K562 (cell line): ENCODE results near the gene TJAP1. TPM values are rescaled to one million over a fixed set of nuclear protein-coding genes. Genes with fewer than 3 reads are reported as not detected.

Experiments
- ATAC-seq: fragments of 200-7000 bp; cut with Tn5 transposase; 3 replicates; pipeline ENCODE4 v1.9.1; 2020; ENCODE audit warnings: moderate library complexity
- BruUV-seq: library from RNA; stranded (reverse); fragments of 400-500 nt; replicated peaks from 2 replicates; lab custom pipeline; 2021; lab: Mats Ljungman, UMichigan
- CTCF ChIA-PET: fragments of 300-600 bp; formaldehyde crosslinking; extraction: SDS; loops from one replicate; lab custom pipeline; 2021; ENCODE audit warnings: low intra/inter-chr PET ratio; lab: Yijun Ruan, JAX
- POLR2A ChIA-PET: fragments of 300-600, 350-650 bp; sonication (Branson Sonifier 250); formaldehyde crosslinking; extraction: SDS; loops from one replicate; lab custom pipeline; 2021; ENCODE audit warnings: antibody characterized with exemption, inconsistent platforms; lab: Yijun Ruan, JAX
- DNase-seq, 4 experiments: peaks; one replicate each; pipeline versions ENCODE4 v3.0.0 to v3.0.0-alpha.2; 2011 to 2018; ENCODE audit warnings: low spot score in 3 of 4, mixed read lengths in 3 of 4; ENCODE audit errors: extremely low read depth in 1 of 4
- FAIRE-seq: peaks from 2 replicates; lab custom pipeline; 2011; peaks lifted over from hg19 to GRCh38; lab: Jason Lieb, UNC
- H2AFZ ChIP-seq: 2 replicates; pipeline ENCODE4 v1.6.0; 2011; ENCODE audit warnings: low read depth, low read length, control low read depth, inconsistent platforms
- H3K27ac ChIP-seq: fragments of 200-600 bp; 3 replicates; pipeline ENCODE4 v1.8.0; 2011; ENCODE audit warnings: low read depth, mild to moderate bottlenecking, control low read depth, inconsistent platforms, low read length, moderate library complexity, mixed read lengths; ENCODE audit errors: extremely low read depth
- H3K27me3 ChIP-seq, 2 experiments: fragments of 300-600 bp in 1 of 2; 2 replicates in 1 of 2; 3 replicates in 1 of 2; pipeline versions ENCODE4 v1.6.0 to v1.8.0; 2011; ENCODE audit warnings: inconsistent platforms in 2 of 2, low read length in 2 of 2, mild to moderate bottlenecking in 1 of 2, mixed read lengths in 1 of 2, moderate library complexity in 1 of 2; ENCODE audit not compliant: control insufficient read depth in 2 of 2, insufficient read depth in 2 of 2
- H3K36me3 ChIP-seq: fragments of 300-600 bp; 3 replicates; pipeline ENCODE4 v1.8.0; 2011; ENCODE audit warnings: mild to moderate bottlenecking, low read length, inconsistent platforms; ENCODE audit not compliant: control insufficient read depth, insufficient read depth
- H3K4me1 ChIP-seq, 2 experiments: fragments of 200-600 bp in 1 of 2; replicated peaks in 1 of 2; 2 replicates in 1 of 2; 3 replicates in 1 of 2; pipeline versions ENCODE4 v1.5.1 to v1.8.0; 2011; ENCODE audit warnings: inconsistent platforms in 2 of 2, low read length in 2 of 2, mild to moderate bottlenecking in 1 of 2, mixed read lengths in 1 of 2, moderate library complexity in 1 of 2; ENCODE audit not compliant: control insufficient read depth in 2 of 2, insufficient read depth in 2 of 2
- H3K4me2 ChIP-seq: 2 replicates; pipeline ENCODE4 v1.6.1; 2011; ENCODE audit warnings: low read length, control low read depth, inconsistent platforms, mixed read lengths; ENCODE audit not compliant: insufficient read depth
- H3K4me3 ChIP-seq: fragments of 200-600 bp; sonication (generic), shearing (Covaris generic); 2 replicates; pipeline ENCODE4 v1.5.1; 2016; ENCODE audit warnings: control low read depth, inconsistent platforms
- H3K79me2 ChIP-seq: fragments of 200-600 bp; 3 replicates; pipeline ENCODE4 v1.8.0; 2011; ENCODE audit warnings: low read length, inconsistent platforms; ENCODE audit not compliant: control insufficient read depth, insufficient read depth
- H3K9ac ChIP-seq, 2 experiments: 2 replicates each; pipeline versions ENCODE4 v1.6.0 to v1.6.1; 2011; ENCODE audit warnings: low read depth in 2 of 2, low read length in 2 of 2, control low read depth in 1 of 2, inconsistent platforms in 1 of 2, mild to moderate bottlenecking in 1 of 2, mixed read lengths in 1 of 2; ENCODE audit not compliant: insufficient read depth in 1 of 2
- H3K9me1 ChIP-seq: one replicate; pipeline ENCODE4 v1.6.0; 2011; ENCODE audit warnings: inconsistent platforms, mild to moderate bottlenecking, low read length, moderate library complexity; ENCODE audit not compliant: control insufficient read depth, insufficient read depth
- H3K9me3 ChIP-seq: replicated peaks from 2 replicates; pipeline ENCODE4 v1.5.1; 2011; ENCODE audit warnings: low read depth, low read length, inconsistent platforms; ENCODE audit not compliant: control insufficient read depth, insufficient read depth
- H4K20me1 ChIP-seq: replicated peaks from 2 replicates; pipeline ENCODE4 v1.6.1; 2011; ENCODE audit warnings: low read length, inconsistent platforms, mixed read lengths; ENCODE audit not compliant: control insufficient read depth, insufficient read depth
- ATF4 ChIP-seq: fragments of 450-650 bp; formaldehyde crosslinking; IDR thresholded peaks from 2 replicates; pipeline ENCODE4 v1.4.0; 2022; ENCODE audit warnings: mild to moderate bottlenecking, moderate library complexity
- E2F3 ChIP-seq: fragments of 250-450 bp; sonication (Bioruptor Pico); IDR thresholded peaks from 2 replicates; pipeline ENCODE4 v1.4.0; 2020; ENCODE audit warnings: mild to moderate bottlenecking
- L3MBTL2 ChIP-seq: fragments of 450-650 bp; IDR thresholded peaks from 2 replicates; pipeline ENCODE4 v1.6.1; 2016; ENCODE audit warnings: mild to moderate bottlenecking, moderate library complexity
- MNT ChIP-seq, 2 experiments: fragments of 450-650 bp; conservative IDR thresholded peaks; 2 replicates each; pipeline ENCODE4 v1.6.1; 2017; ENCODE audit warnings: mild to moderate bottlenecking in 2 of 2, moderate library complexity in 2 of 2
- NCOR1 ChIP-seq: fragments of 450-650 bp; IDR thresholded peaks from 2 replicates; pipeline ENCODE4 v1.6.1; 2016; ENCODE audit warnings: mild to moderate bottlenecking, moderate library complexity
- NFE2 ChIP-seq: IDR thresholded peaks from 2 replicates; pipeline ENCODE4 v1.6.1; 2014; ENCODE audit warnings: antibody characterized with exemption, low read depth
- RBFOX2 ChIP-seq: fragments of 200-400 bp; formaldehyde crosslinking; IDR thresholded peaks from 2 replicates; pipeline ENCODE4 v1.6.1; 2017; ENCODE audit warnings: low read depth, mild to moderate bottlenecking, low read length, moderate library complexity
- SMAD1 ChIP-seq: fragments of 150-350 bp; IDR thresholded peaks from 2 replicates; pipeline ENCODE4 v1.6.1; 2014; ENCODE audit warnings: low read length, low read depth; ENCODE audit not compliant: partially characterized antibody
- STAT6 ChIP-seq: sonication (generic); formaldehyde crosslinking; IDR thresholded peaks from 2 replicates; pipeline ENCODE4 v1.8.1; 2023; ENCODE audit warnings: mild to moderate bottlenecking, missing genetic modification reagents
- TCF15 ChIP-seq: fragments of 250-450 bp; sonication (Bioruptor Pico); IDR thresholded peaks from 2 replicates; pipeline ENCODE4 v1.8.0; 2022; ENCODE audit warnings: moderate library complexity, mild to moderate bottlenecking, inconsistent platforms
- ZHX1 ChIP-seq: fragments of 150-350 bp; conservative IDR thresholded peaks from 2 replicates; pipeline ENCODE4 v1.6.1; 2014; ENCODE audit warnings: low read length
- ZNF184 ChIP-seq: sonication (generic); formaldehyde crosslinking; IDR thresholded peaks from 2 replicates; pipeline ENCODE4 v1.5.0; 2020; ENCODE audit warnings: missing genetic modification reagents
- ZNF583 ChIP-seq: fragments of 250-450 bp; sonication (Bioruptor Pico); IDR thresholded peaks from 2 replicates; pipeline ENCODE4 v1.4.0; 2020
- WGBS: fragments of 100-300 bp; shearing (Covaris generic); methylation state at CpG from one replicate; pipeline ENCODE4 v1.1.6; 2016; ENCODE audit warnings: low coverage, mixed read lengths; ENCODE audit not compliant: insufficient coverage; ENCODE audit errors: missing lambda C conversion rate; 5-methylcytosine and 5-hydroxymethylcytosine counted together
- in situ Hi-C: fragments of 300-500 bp; cut with MboI; formaldehyde crosslinking; loops from 4 replicates; pipeline ENCODE4 v1.15.0; 2018; ENCODE audit warnings: inconsistent platforms, mixed read lengths
- intact Hi-C: fragments of 100-400 bp; cut with micrococcal nuclease; formaldehyde crosslinking; loops from 2 replicates; pipeline ENCODE4 v1.14.2; 2022
- polyA plus RNA-seq, 8 experiments: library from polyadenylated mRNA; depleted of rRNA in 4 of 8; stranded (reverse) in 5 of 8; unstranded in 3 of 8; fragments of >200 nt; fragmentation: Nextera tagmentation in 2 of 8; fragmentation: Illumina TruSeq in 1 of 8; extraction: Ambion mirVana in 2 of 8; extraction: Trizol in 1 of 8; gene quantifications; 2 replicates each; pipeline versions ENCODE4 v1.2.1 to v1.2.3, GENCODE V29; 2011 to 2014; ENCODE audit warnings: inconsistent platforms in 1 of 8, missing spikeins in 1 of 8
- total RNA-seq, 7 experiments: library from RNA; depleted of rRNA in 6 of 7; stranded (reverse); fragments of >200 nt in 6 of 7; fragmentation: Illumina TruSeq in 2 of 7; extraction: Trizol in 2 of 7; gene quantifications; 2 replicates each; pipeline versions ENCODE4 v1.2.1 to v1.2.3, GENCODE V29; 2011 to 2021; ENCODE audit warnings: low replicate concordance in 1 of 7

The TJAP1 gene
- total and polyA plus RNA-seq, 9 of the 15 experiments (the other 6 are each of a cell fraction or from before 2014, with no cell fraction given) = 0.06 to 35.8 (median 16.2) TPM

GRCh38 chr6:43468748-43469681 lies 8.4 kb upstream of the TJAP1 start:
- ChIA-PET CTCF (no interaction called here), POLR2A (interaction anchor here (0.6 to 1.6 kb wide), 4 partner anchors 9 to 41 kb away, joined by 3 to 5 read pairs (median 4); partner anchors contain the start of genes LRRC73 and TJAP1)
- FAIRE-seq (no peak), ATAC-seq (peak; percentile 20; the same call in 2 of the 3 replicates), DNase-seq (no peak)
- Histone ChIP-seq H3K4me2 (no peak overlapping the region), H3K9me1 (no peaks in the 10 kb centered on the region), H3K4me3 (no peak overlapping the region), H4K20me1 (no peaks in the 10 kb centered on the region), H3K4me1 (no peaks in the 10 kb centered on the region; a peak in 2 of 5 replicates), H3K27ac (no peak overlapping the region), H3K36me3 (no peaks in the 10 kb centered on the region), H3K27me3 (no peaks in the 10 kb centered on the region), H3K9me3 (no peaks in the 10 kb centered on the region), H3K79me2 (no peaks in the 10 kb centered on the region), H3K9ac (peak overlapping the region in 1 of 2 experiments; percentile 49; a peak in 1 of 4 replicates), H2AFZ (no peak overlapping the region; the same call in 1 of the 2 replicates)
- in situ Hi-C loops (no loop called here), intact Hi-C loops (no loop called here)
- WGBS = 31% methylated on average over 13 of the region's 13 CpGs
- no TSS peak for BruUV-seq
- no peak for TF ChIP-seq ZNF184
- no peak for TF ChIP-seq STAT6 (CRISPR knock-in tag)
- no peak for TF ChIP-seq ATF4 (CRISPR knock-in tag)
- no peak for TF ChIP-seq SMAD1
- no peak for TF ChIP-seq ZNF583
- no peak for TF ChIP-seq NCOR1
- no peak for TF ChIP-seq NFE2
- TF ChIP-seq ZHX1 = no peak
- no peak for TF ChIP-seq RBFOX2
- TF ChIP-seq E2F3 = no peak
- no peak for TF ChIP-seq L3MBTL2
- TF ChIP-seq TCF15 (CRISPR knock-in tag) = no peak
- TF ChIP-seq MNT (conservative IDR thresholded peaks at IDR 0.05) = no peak
